Erythroblast (primary cell): ENCODE results near the gene CLEC4E.

Experiments used
- GATA1 ChIP-seq: IDR thresholded peaks from 2 replicates; pipeline ENCODE4 v1.6.1; 2011; ENCODE audit warnings: low read depth, mild to moderate bottlenecking, control low read depth, low read length, moderate library complexity
- POLR2A ChIP-seq: IDR thresholded peaks from 2 replicates; pipeline ENCODE4 v1.6.1; 2011; ENCODE audit warnings: mild to moderate bottlenecking, low read length

GRCh38 chr12:8566525-8566924, 25.8 kb upstream of the CLEC4E start:
- no peak for TF ChIP-seq POLR2A
- no peak for TF ChIP-seq GATA1
